Measurements from ENCODE around the gene RTF1. TPM values are rescaled to one million over a fixed set of nuclear protein-coding genes. Genes with fewer than 3 reads are reported as not detected.

The RTF1 gene
- polyA plus RNA-seq, 12 donors, result 48.4 to 70.5 (median 53.7) TPM; not detected in 1

DNA sequence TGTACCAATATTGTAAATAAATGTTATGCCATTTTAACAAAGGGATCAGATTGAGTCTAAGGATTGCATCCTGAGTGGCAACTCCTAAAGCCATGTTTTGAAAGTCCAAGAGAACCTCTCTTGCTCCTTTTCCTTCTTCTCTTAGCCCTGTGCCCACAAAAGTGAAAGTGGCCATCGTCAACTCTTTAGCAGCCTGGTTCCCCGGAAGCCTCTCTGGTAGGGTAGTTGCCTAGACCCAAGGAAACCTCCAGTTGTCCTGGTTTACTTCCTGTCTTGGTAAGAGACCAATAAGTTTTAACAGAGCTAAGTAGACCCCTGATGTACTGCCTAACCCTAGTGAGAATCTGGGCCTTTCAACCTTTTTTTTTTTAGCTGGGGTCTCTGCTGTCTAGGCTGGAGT is 66.6 kb downstream of the RTF1 start:
- DNase-seq, result no peak

DNA sequence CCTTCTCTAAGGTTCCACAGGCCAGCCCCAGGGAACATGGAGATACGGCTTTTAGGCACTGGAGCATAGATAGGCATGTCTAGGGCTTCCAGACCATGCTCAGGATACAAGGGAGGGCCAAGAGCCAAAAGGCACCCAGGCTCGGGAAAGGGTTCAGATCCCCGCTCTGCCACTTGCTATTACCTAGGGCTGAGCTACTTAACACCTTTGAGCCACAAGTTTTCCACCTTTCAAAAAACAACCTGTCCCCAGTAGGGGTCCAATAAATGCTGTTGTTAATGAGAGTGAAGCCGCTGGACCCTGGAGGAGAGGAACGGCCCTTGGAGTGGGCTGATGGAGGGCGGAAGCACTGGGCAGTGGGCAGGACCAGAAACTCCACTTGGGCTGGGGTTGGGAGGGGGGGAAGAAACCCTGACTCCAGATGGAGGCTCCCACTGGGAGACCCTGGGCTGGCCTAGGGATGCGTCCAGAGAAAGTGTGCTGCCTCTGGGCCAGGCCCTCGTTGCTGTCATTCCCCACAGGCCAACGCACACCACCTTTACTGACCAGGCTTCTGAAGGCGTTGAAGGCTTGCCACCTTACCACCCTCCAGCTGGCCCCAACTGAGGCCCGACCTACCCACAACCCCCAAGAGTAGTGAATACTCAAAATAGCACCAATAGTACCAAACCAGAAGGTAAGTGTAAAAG is 68.2 kb downstream of the RTF1 start:
- DNase-seq, result no peak

DNA sequence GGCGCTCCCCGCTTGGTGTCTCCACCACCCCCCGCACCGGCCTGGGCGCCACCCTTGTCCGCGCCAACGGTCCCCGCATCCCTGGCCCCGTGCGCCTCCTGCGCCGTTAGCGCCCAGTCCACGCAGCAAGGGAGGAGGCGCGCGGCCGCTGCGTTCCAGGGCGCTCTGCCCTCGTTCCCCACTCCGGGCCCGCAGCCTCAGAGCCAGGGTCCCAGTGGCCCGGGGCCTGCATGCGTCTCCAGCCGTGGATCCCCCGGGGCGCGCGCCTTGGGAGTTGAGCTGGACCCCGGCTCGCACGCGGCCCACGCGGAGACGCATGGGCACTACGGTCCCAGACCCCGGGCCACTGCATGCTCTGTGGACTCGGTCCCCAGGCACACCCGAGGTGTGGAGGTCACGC is 69.4 kb downstream of the RTF1 start:
- no peak for DNase-seq

DNA sequence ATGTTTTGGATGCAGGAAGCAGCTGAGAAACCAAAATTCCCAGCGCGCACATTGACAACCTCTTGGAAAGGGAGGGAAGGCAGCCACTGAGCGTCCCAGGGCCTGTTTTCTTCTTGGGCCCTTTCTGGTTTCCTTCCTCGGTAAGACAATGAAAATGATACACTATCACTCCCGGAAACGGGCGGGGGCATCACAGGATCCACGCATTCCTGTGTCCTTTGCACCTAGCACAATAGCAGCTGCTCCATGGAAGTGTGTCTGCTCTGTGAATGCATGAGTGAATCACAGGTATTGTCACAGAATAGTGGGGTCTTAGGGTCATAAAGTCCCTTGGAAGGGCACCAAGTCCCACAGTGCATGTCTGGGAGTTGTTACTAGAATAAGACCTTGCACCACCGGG is 70.5 kb downstream of the RTF1 start:
- DNase-seq, result no peak

DNA sequence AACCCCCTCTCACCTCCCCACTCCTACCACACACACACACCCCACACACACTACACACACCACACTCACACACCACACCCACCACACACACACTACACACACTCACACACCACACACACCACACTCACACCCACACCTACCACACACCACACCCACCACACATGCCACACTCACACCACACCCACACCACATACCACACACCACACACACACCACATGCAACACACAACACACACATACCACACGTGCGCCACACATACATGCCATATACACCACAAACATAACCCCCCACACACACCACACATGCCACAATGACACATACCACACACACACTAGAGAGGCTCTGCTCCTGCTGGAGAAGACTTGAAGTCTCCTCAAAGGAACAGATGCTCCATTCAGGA is 70.9 kb downstream of the RTF1 start:
- no peak for DNase-seq

DNA sequence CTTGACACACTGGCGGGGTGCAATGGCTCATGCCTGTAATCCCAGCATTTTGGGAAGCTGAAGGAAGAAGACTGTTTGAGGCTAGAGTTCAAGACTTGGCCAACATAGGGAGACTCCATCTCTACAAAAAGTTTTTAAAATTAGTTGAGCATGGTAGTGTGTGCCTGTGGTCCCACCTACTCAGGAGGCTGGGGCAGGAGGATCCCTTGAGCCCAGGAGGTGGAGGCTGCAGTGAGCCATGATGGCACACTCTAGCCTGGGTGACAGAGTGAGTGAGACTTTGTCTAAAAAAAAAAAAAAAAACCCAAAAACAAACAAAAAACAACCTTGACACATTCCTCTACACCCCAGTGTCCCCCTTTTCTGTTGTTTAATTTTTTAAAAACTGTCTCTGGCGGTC is 72.7 kb downstream of the RTF1 start:
- no peak for DNase-seq

DNA sequence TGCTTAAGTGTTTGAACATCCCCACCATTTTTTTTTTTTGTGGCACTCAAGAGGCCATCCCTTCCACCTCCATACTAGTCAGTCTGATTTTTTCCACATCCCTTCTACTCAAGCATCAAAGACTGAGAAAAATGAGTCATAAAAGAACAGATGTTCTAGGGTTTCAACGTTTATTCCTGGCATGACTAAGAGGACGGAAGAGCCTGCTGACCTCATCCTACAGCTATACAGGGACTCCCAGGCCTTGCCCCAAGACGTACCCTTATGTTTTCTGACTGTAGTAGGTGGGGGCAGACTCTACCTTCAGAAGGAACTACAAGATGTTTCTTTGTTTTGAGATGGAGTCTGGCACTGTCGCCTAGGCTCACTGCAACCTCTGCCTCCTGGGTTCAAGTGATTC is 73.5 kb downstream of the RTF1 start:
- no peak for DNase-seq

DNA sequence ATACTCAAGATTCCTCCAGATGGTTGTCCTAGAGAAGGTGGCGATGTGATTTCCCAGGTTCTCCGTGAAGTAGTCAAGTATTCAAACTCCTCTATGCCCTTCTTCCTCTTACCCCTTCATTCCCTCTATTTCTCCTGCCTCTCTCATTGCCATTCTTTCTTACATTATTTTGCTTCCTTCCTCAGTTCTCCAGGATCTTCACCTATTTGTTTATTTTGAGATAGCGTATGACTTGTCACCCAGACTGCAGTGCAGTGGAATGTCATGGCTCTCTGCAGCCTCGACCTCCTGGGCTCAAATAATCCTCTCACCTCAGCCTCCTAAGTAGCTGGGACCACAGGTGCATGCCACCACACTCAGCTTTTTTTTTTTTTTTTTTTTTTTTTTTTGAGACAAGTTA is 75.0 kb downstream of the RTF1 start:
- DNase-seq, result no peak

DNA sequence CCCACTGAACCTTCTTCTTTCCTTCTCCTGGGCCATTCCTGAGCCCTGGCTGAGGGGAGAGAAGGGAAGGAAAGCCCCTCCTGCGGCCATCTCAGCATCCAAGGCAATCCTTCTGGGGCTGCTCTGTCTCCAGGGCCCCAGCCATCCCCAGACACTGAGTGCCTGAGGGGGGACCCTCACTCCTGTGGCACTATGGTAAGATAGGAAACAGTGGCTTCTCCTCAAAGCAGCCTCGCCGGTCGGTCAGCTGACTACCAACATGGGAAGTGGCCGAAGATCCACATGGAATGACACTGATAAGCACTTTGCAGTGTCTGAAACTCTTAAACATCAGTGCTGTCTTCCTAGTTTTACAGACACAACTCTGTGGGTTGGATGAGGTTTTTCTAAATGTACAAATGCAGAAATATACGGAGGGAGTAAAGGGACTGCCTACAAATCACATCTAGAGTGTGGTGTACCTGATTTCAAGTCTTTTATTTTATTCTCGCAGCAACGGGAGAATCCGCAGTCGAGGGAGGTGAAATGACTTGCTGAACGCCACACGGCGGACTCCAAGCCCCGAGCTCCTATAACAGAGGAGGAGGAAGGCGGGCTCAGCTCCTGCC is 75.8 kb downstream of the RTF1 start:
- no peak for DNase-seq

DNA sequence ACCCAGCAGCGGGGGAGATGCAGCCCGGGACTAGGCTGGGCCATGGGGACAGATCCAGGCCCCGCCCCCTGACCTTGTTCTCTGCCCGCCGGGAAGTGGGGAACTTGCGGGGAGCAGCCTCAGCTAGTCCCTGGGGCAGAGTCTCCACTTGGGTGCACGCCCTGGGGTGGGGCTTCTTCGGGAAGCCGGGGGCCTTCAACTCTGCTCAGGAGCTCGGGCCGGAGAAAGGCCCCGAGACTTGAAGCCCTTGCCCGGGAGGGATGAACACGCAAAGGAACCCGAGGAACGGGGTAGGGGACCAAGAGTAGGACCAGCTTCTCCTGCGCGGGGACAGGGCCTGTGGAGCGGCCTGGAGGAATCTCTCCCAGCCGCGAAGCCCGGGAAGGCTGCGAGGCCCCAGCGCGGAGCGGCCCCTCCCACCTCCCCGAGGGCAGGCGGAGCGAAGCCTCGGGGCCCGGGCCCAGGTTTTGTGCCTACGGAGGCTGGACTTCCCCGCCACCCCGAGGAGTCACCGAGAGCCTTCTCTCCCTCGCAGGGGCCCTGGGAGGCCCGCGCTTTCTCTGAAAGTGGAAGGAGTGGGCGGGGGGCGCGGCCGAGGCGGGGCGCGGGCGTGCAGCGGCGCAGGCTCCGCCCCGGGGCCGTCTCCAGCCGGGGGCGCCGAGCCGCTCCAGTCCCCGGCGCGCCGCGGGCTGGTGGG is 76.5 kb downstream of the RTF1 start, which contains the start of gene ITPKA:
TSS of gene ITPKA (plus strand) at position 670 of the 697 bp plus-strand sequence. CDS start 54 bp downstream, outside the sequence.
- peak; percentile 53 for DNase-seq

DNA sequence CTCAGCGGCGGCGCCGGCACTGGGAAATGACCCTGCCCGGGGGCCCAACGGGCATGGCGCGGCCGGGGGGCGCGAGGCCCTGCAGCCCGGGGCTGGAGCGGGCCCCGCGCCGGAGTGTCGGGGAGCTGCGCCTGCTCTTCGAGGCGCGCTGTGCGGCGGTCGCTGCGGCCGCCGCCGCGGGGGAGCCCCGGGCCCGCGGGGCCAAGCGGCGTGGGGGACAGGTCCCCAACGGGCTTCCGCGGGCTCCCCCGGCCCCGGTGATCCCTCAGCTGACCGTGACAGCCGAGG is 77.0 kb downstream of the RTF1 start:
- no peak for DNase-seq

DNA sequence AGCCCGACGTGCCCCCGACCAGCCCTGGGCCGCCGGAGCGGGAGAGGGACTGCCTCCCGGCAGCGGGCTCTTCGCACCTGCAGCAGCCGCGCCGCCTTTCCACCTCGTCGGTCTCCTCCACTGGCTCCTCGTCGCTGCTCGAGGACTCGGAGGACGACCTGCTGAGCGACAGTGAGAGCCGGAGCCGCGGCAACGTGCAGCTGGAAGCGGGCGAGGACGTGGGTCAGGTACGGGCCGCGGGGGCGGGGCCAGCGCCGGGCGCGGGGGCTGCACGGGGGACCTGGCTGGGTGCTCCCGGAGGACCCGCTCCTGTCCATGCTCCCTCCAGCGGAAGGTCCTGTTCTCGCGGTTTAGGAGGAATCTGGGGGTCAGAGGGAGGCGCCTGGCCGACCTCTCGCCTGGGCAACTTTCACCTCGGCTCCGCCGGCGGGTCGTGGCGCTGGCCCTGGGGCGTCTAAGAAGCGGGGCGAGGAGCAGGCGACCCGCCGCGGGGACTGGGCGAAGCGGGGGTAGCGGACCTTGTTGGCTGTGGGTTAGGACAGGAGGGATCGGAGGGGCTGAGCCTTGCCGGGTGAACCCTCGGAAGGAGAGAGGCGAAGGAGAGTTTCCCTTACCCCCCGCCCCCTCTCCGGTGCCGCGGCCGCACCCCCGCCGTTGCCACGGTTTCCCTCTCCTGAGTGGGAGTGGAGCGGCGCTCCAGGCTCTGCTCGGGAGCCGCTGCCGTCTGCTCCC is 77.5 kb downstream of the RTF1 start:
- DNase-seq, result no peak

DNA sequence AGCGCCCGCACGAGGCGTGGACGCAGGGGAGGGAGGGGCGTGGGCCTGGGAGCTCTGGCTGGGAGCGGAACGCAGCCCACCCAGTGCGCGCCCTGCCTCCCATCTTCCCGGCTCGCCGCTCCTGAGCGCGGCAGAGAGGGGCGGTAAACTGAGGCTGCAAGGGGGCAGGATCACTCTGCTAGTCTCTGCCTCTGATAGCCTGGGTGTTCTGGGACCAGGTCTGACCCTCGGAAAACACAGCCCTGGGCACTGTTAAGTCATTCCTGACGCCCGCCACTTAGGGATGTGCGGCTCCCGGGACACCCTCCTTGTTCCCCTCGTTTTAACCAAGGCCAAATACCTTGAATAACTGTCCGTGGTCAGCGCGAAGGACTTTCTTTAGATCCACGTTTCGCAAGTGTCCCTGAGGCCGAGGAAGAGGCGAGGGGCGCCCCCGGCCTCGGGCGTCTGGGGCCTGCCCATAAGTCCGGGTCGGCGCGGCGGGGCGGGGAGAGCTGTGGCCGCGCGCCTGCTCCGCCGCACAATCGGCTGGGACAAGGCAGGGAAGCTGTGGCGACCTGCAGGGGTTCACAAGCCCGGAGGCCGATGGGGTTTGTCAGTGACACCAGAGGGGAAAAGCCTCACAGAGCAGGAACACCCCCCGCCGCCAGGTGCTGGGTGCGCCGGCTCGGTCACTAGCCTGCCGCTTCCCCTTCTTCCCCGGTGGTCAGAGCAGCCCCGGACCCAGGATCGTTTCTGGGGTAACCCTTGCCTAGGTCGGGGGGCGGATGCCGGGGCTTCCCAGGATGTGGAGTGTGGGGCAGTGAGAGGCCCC is 78.2 kb downstream of the RTF1 start:
- DNase-seq, result no peak

DNA sequence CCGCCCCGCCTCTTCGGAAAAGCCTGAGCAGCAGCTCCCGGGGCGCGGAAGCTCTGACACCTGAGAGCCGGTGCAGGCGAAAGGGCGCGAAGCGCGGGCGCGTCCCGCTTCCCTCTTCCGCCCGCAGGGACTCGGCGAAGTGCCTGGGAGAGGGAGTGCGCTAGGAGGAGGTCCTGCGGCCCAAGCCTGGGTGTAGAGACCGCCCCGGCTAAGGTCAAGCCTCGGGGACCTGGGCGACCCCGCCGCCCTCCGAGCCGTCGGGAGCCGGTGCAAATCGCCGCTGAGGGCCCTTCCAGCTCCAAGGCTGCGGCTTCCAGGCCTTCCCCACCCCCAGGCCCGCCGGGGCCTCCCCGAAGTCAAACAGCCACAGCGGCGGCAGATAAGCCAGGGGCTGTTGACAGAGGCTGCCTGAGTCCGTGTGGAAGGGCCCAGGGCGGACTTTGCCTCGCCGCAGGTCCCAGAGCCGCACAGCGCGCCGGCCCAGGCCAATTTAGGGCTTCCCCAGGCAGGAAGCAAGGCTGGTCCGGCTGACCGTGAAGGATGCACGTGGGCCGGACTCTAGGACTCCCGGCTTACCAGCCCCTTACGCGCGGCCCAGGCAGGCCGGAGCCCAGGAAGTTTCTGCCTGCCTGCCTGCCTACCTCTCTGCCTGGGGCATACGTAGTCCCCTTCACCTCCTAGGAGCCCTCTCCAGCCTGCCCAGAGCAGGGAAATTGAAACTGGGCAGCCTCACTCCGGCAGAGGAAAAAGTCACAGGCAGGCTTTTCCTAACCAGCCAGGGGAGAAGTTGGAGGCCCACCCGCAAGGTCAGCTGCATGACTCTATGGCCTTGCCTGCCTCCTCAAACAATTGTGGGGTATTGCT is 79.1 kb downstream of the RTF1 start:
- DNase-seq, result no peak

DNA sequence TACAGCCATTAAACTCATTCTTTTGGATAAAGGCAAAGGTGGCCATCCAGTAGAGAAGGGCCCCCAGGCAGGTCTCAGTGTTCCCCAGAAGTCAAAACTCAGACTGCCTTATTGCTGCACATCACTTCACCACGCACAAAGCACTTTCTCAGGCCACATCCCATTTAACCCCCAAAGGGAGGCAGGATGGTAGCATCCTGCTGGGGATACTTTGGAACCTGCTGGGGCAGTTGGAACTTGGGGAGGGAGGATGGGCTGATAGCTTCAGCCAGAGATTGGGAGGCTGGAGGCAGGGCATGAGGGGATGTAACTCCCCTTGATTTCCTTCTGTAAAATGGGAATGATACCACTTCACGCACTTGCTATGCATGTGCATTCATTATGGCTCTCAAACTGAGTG is 81.8 kb downstream of the RTF1 start:
- no peak for DNase-seq

DNA sequence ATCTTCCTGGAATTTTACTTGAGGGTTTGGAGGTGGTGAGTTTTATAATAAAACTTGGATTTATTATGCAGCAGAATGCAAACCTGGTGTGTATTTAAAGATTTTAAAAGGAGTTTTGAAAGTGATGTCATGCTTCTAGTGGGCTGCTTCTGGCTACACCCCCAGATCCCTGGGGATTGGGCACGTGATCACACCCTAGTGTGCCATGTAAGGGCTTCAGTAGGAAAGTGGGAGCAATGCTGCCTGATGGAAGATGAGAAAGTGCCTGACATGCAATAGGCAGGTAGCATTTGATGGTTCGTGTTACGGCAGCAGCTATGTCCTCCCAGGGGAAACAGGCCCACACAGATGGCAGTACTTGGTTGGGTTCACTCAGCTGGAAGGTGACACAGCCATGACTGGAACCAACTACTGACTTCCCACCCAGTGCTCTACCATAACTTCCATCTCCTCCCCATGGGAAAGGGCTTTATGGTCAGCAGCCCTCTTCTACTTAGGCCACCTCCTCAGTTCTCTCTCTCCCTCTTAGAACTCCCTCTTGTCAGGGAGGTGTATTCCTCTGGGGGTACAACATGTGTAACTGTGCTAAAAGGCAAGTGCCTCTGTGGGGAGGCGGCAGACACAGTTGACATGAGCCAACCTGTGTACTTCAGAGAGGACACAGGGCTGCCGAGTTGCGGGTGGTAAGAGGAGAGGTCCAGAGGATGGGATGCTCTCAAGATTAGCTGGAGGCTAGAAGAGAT is 82.4 kb downstream of the RTF1 start:
- no peak for DNase-seq

DNA sequence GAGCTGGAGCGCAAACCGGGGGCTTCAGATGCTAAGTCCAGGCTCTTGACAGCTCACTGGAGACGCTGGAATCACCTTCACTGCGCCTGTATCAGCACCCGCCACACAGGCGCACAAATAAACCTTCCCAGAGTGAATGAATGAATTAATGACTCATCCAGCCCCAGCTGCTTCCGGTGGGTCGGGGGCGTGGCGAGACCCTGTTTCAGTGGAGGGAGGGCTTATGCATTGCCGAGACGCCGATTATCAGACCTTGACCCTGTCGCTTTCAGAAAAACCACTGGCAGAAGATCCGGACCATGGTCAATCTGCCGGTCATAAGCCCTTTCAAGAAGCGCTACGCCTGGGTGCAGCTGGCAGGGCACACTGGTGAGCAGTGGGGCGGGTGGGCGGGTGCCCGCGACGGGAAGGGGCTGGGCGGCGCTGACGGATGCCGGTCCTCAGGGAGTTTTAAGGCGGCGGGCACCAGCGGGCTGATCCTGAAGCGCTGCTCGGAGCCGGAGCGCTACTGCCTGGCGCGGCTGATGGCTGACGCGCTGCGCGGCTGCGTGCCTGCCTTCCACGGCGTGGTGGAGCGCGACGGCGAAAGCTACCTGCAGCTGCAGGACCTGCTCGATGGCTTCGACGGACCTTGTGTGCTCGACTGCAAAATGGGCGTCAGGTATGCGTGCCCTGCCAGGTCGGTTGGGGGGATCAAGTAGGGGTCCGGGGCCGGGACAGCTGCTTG is 84.5 kb downstream of the RTF1 start:
- DNase-seq, result no peak

DNA sequence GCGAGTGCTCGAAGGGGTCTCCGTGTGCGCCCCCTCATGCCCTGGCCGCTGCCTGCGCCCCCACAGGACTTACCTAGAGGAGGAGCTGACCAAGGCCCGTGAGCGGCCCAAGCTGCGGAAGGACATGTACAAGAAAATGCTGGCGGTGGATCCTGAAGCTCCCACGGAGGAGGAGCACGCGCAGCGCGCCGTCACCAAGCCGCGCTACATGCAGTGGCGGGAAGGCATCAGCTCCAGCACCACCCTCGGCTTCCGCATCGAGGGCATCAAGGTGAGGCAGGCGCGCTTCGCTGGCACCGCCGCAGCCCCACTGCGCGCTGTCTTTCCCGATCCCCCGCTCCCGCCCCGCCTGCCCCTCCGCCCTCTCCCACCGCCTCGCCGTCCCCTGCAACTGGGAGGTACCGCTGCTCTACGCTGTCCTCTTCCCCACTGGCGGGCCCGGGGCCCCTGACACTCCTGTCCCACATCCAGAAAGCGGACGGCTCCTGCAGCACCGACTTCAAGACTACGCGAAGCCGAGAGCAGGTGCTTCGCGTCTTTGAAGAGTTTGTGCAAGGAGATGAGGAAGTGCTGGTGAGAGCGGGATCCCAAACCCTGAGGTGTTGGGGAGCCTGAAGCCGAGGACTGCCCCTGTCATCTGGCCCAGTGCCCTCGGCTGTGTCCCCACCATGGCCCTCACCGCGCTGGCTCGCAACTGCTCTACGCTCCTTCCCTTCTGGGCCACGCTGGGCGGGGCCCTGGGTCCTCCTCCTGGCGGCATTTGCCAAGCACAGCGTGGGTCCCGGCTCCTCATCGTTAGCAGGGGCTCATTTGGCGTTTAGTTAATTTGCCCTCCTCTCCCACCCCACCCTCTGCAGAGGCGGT is 85.3 kb downstream of the RTF1 start:
- no peak for DNase-seq
